NCI-H446 treated with DMSO at 0.1 percent for 48 hours (cell line): ENCODE measurements around the gene CLDN25.
"Not testable (repeated sequence)": the region's sequence is repeated elsewhere in the genome, so short reads cannot be mapped to it uniquely, and the experiment has no call there.

Experiments
- DNase-seq: peaks from one replicate; lab custom pipeline; 2025; lab: John Stamatoyannopoulos, UW

CLDN25 gene

DNA sequence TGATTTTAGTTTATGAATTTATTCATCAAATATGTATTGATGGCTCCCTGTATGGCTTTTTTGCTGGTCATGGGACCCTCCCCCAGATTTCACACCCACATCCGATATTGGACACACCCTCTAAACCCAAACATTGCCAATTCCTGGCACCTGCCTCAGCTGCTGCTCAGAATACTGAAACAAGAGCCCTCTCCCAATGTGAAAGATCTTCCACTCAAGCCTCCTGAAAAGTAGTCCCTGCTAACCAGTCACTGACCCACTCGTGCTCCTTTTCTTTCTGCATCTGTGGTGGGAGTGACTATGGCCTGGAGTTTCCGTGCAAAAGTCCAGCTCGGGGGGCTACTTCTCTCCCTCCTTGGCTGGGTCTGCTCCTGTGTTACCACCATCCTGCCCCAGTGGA lies at the start of gene CLDN25:
Gene CLDN25, plus strand, starts transcription at position 301 of the 400 bp plus-strand sequence. Its CDS starts 0 bp downstream, at position 301.
- DNase-seq: no peak

DNA sequence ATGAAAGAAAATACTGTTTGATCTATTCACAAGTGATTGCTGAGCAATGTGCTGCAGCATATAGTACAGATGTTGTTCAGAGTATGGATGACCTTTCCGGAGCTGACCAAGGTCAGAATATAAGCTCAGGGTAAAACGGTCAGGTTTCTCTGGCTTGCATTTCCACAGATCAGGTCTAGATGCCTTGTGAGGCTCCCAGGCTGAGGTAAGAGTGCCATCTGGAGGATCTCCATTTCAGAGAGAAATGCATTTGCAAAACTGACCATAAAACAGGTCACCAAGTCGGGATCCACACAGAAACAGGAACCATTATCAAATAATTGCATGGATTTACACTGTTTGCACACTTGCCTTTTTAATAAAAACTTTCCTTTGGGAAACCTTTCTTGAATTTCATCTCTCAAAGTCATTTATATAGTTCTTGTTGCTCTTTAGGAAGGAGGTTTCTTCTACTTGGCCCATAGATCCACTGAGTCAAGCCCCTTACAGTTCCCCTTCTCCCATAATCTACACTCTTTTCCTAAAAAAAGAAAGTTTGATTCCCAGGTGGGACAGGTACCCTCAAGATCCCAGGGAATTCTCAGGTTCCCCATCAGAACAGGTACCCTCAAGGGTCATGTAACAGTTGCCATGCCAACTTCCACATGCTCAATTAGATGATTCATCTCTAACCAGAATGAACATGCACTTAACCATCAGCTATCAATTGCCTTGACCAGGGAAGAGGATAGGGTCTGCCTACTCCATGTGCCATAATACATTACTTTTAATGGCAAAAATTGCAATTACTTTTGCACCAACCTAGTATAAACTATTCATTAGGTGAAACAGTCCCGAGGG lies 48.5 kb upstream of the CLDN25 start:
- DNase-seq: no peak

DNA sequence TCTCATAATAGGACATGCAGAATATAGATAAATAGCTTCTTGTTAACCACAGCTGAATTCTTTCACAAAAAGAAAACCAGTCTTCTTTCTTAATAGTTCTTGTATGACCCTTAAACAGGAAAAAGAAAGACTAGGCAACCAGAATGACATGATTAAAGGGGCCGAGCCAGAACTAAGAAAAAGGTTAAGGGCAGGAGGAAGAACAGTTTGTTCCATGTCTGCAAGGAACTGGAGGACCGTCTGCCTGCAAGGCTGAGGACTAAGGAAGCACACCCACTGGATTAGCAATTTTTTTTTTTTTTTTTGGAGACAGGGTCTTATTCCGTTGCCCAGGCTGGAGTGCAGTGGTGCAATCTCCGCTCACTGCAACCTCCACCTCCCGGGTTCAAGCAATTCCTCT lies 47.5 kb upstream of the CLDN25 start:
- no peak for DNase-seq

DNA sequence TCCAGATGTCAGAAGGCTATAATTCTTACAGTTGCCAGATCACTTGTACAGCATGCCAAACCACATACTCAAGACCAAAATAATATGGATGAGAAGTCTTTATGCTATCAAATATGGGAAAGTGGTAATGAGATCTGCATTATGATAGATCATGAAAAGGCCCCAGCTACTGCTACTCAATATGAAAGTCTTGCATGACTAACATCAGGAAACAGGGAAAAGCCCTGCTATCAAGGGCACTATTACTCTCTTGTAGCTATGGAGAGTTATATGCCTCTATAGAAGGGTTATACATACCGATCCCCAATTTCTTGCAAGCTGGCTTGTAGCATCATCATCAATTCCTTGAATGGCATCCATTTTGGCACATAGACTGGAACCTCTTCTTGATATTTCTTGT lies 43.3 kb upstream of the CLDN25 start:
- DNase-seq: no peak

DNA sequence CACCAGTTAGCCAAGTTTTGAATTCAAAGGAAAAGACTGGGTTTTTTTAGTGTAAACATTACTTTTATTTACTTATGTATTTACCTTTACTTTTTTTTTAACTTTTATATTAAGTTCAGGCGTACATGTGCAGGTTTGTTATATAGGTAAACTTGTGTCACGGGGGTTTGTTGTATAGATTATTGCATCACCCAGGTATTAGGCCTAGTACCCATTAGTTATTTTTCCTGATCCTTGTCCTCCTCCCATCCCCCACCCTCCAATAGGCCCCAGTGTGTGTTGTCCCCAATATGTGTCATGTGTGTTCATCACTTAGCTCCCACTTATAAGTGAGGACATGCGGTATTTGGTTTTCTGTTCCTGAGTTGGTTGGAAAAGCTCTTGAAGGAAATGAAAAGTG lies 26.7 kb upstream of the CLDN25 start:
- DNase-seq: no peak

DNA sequence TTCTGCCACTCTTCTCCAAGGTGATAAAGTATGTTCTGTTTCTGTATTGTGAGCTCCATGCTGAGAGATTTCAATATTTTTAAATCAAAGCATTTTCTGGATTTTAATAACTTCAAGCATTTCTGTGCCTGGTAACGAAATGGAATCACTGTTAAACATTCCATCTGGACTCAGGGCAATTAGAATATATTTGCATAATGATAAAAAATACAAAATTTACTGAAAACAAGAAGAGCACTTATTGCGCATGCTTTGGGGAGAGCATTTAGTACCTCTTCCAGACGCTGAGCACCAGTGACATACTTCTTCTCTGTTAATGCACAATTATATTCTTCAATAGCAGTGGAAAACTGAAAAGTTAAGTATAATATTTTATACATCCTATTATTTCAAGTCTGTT lies 19.4 kb upstream of the CLDN25 start:
- no peak for DNase-seq

DNA sequence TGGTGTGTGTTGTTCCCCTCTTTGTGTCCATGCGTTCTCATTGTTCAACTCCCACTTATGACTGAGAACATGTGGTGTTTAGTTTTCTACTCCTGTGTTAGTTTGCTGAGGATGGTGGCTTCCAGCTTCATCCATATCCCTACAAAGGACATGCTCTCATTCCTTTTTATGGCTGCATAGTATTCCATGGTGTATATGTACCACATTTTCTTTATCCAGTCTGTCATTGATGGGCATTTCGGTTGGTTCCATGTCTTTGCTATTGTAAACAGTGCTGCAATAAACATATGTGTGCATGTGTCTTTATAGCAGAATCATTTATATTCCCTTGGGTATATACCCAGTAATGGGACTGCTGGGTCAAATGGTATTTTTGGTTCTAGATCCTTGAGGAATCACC lies 16.6 kb upstream of the CLDN25 start:
- not testable (repeated sequence) for DNase-seq

DNA sequence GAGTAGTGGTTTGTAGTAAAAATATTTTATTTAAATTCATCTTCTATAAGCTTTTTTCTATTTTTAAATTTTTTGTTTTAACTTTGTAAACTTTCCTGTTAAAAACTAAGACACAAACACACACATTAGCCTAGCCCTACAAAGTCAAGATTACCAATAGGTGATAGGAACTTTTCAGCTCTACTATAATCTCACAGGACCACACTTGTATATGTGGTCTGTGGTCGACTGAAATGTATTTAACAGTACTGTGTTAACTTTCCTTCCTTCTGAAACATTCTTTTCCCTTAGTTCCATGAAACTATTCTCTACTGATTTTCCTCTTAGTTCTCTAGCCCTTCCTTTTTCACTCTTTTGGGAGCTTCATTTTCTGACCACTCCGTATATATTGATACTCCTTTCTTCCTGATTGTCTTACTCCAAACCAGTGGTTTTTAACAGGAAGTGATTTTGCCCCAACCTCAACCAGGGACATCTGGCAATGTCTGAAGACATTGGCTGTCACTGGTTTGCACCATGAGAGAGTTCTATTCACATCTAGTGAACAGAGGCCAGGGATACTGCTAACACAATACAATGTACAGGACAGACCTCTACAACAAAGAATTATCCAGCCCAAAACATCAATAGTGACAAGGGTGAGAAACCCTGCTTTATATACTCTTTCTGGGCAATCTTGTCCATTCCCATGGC lies 14.9 kb upstream of the CLDN25 start:
- no peak for DNase-seq

DNA sequence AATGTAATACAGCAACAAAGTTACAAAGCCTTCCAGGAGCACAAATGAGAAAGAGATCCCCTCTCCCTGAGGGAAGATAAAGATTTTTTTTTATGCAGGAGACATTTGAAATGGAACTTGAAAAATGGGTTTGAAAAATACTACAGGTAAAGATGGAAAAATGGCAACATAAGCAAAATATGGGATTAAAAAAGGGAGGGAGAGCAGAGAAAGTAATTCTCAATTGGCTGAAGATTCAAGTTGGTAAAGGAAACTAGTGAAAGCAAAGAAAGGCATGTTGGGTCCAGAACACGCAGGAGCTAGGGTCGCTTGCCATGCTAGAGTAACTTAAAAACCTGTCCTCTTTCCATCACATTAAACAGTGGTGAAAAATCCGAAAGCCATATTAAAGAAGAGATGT lies 7.6 kb upstream of the CLDN25 start:
- DNase-seq: no peak

DNA sequence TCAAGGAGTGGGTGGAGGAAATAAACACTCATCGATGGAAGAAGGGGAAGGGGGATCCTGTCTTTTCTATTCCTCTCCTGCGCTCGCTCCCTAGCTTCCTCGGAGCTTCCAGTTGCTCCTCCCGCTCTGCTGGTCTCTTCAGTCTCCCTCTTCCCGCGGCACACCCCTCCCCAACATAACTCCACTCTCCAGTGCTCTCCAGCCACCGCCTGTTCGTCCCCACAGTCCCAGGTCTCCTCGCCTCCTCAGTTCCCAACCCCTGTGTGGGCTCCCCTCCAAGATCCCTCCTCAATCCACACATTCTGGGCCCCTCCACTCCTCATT lies 6.5 kb upstream of the CLDN25 start:
- DNase-seq: no peak

DNA sequence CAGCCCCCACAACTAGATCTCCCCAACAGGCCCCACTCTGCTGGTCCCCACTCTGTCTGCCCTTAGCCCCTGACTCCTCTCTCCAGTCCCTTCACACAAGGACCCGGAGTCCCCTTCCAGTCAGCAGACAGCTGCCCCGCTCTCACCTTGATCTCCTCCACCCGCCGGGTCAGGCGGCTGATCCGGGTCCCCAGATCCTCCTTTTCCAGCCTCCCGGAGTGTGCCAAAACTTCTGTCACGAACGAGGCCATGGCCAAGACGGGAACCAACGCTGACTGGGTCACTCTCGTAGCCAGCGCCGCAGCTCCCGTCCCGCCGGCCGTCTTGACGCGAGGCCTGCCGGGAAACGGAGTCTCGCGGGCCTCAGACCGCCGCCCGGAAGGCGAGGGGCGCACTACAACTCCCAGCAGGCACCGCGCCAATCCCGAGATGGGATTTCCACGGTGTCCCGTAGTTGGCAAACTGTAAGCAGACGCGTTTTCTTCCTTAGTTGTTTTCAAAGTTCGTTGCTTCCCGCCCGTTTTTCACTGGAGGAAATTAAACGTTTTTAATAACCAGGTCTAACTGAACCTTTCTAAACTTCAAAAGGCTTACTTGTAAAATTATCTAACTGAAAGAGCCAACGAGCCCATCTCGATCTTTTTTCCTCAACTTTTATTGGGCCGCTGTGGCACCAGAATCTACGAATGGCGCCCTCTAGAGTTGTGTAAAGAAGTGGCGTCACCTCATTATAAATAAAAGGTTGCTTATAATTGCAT lies 6.0 kb upstream of the CLDN25 start, which contains the start of gene ZW10:
Gene ZW10, minus strand, starts transcription at position 277 of the 758 bp plus-strand sequence. Its CDS starts 26 bp downstream, at position 251.
- DNase-seq: peak; percentile 94

DNA sequence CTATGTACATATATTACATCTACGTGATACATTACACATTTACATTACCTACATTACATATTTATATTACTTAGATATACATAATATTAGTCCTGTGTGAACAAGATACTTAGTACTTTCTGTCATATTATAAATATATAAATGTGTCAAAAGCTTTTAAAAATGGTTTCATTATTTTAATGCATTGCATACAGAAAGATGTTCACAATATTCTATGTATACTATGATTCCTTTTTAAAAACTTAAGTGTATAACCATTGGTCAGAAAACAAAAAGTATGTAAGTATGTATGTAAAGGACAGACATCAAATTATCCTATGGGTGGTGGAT lies 5.5 kb upstream of the CLDN25 start:
- no peak for DNase-seq

DNA sequence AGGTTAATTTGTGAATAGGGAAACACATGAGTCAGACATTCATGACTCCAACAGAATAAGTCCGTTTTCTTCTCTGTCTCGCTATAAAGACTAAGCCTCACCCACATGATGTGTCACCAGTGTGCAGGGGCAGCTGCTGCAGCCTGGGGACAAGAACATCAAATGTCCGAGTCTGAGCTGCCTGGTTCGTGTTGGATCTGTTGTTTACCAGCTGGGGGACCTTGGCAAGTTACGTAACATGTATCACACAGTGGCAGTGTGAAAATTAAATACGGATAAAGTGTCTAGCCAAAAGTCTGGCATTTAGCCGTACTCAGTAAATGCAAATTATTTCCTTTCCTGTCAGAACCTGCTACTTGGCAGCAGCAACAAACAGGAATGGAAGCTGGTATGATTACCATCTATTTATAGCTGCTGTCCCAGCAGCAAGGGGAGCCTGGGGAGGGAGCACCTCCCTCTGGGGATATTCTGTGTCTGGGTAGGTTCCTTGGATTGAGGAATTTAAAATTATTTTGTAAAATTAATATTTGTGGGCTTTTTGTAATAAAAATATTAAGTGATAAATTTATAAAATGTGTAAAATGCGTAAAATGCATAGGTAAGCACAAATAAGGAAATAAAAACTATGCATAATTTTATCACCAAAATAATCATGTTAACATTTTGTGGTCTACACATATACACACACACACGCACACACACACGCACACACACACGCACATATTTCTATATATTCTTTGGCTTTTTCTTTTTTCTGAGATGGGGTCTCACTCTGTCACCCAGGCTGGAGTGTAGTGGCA lies 1.3 kb upstream of the CLDN25 start:
- DNase-seq: peak; percentile 38

DNA sequence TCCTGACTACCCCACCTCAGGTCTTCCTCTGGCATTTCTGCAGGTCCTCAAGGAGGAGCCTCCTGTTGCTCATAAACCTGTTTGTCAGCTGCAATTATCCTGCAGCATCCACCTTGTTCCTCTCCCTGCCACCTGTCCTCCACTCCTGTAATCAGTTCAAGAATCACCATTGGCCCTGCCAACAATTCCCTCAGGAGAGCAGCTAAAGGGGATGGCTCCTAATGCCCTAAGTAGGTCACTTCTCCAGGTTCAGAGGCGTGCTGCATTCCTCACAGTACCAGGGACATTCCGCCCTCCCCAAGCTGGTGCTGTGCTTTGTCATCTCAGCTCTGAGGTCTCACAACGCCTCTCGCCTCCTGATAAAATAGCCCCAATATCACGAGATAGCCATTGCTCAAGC lies 2.1 kb downstream of the CLDN25 start:
- DNase-seq: no peak

DNA sequence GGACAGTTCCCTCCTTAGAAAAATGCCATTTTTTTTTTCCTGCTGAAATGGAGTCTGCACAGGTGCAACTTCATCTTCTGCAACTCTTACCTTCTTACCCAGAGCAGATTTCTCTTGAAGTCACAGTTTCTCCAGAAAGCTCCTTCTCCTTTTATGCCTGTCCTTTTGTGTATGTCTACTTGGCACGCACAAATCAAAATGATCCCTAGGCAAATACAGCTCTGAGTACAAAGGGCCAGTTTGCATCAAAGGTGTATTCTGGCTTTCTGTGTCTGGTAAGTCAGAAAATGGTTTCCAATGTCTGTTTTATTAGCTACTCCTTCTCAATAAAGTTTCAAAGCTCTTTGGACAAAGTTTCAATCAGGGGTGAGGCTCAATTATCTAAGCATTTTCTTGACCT lies 2.5 kb downstream of the CLDN25 start:
- no peak for DNase-seq

DNA sequence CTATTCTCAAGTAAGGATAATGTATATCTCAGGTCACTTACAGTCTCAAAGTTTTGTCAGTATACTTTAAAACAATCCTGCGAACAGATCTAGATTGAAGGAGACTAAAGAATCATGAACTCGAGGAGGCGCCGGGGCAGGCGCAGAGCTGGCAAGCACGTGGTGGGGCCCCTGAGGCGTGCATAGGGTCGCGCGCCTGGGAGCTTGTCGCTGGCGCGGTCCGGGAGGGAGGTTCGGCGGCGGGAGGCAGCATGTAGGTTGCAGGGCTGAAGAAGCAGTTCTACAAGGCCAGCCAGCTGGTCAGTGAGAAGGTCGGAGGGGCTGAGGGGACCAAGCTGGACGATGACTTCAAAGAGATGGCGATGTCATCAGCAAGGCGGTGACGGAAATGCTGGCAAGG lies 9.4 kb downstream of the CLDN25 start:
- DNase-seq: not testable (repeated sequence)

DNA sequence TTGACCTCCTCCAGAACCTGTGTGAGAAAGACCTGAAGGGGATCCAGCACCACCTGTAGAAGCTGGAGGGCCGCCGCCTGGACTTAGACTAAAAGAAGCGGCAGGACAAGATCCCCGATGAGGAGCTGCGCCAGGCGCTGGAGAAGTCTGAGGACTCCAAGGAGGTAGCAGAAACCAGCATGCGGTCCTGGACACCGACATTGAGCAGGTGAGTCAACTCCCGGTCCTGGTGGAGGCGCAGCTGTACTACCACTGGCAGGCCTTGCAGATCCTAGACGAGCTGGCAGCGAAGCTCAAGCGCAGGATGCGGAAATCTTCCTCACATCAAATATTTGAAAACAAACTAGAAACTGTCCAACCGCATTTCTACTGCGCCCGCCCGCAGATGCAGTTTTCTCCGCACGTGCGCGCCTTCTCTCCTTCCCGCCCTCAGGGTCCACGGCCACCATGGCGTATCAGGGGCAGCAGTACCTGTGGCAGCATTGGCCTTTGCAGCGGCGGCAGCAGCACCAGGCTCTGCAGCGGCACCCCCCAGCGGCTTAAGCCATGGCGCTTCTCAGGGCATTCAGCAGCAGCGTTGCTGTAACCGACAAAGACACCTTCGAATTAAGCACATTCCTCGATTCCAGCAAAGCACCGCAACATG lies 10.2 kb downstream of the CLDN25 start:
- no peak for DNase-seq

DNA sequence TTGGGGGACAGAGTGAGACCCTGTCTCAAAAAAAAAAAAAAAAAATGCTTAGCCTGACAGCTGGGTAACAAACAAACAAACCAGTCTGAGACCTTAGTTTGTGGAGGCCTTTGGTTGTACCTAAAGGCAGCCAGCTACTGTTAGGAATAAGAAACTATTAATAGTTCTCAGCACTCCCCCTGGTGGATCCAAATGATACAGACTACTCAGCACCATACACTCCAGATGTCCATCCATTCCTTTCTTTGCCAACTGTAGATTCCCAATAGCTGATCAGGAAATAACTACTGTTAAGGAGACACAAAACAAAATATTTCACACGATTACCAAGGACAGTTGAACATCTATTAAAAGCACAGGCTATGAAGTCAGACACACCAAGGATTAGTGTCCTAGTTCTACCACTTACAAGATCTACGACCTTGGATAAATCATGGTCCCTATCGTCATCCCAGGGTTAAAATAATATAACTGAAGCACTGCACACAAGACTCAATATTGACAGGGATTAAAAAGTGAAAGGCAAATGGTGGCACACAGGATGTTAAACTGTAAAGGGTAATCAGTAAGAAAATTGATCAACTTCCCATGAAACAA lies 17.2 kb downstream of the CLDN25 start:
- DNase-seq: peak; percentile 18

DNA sequence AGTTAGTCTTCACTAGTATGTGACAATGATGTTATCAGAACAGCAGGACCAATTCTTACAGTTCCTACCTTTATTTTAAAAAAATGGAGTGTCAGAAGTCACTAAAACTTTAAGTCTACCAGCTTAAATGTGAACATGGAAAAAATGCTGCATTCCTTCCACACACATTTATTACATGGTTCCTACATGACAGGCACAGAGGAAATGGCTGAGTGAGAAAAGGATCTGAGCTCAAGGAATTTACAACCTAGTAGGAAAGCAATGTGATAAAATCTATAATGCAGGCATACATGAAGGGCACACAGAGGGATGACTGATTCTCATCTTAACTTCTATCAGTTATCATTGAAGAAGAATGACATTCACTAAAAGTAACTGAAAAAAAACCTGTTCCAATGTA lies 23.0 kb downstream of the CLDN25 start:
- no peak for DNase-seq

DNA sequence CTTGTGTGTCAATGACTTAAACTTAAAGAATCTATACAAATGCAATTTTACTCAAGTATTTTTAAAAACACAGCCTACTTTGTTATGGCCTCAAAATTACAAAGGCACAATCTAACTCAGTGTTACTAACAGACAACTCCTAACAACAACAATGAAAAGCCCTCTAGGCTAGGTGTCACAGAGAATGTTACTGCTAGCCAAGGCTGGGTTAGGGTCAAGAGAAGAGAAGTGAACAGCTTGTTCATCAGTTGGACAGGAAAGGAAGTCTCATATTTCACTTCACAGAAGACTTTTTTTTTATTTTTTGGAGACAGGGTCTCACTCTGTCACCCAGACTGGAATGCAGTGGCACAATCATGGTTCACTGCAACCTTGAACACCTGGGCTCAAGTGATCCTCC lies 26.0 kb downstream of the CLDN25 start:
- no peak for DNase-seq

DNA sequence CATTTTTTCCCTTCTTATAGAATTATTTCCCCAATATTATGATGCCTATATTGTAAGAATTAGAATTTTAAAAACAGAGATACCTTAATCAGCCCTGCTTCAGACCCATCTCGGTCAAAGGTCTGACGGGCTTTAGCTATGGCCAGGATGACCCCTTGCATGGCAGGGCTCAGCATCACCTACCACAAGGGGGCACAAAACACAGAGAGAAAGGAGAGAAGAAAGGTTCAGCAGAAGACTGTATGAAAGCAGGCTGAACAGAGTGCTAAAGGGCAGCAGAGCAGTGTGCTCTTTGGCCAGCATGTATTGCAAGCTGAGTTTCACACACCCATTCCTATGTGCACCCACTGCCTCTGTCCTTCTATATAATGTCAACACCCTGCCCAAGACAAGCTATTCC lies 26.8 kb downstream of the CLDN25 start:
- no peak for DNase-seq
